Measurements from ENCODE around the gene DUSP28.

- no peak for TF ChIP-seq CTCF (IDR thresholded peaks at IDR 0.05)
- no peak for TF ChIP-seq POLR2A (IDR thresholded peaks at IDR 0.05)
Measured at GRCh38 chr2:240522406-240522805, 37.8 kb upstream of the DUSP28 start.

All from ovary (tissue), 3 donors.